LoVo (cell line): ENCODE data around the gene ZNF76.

Source experiments
- DNase-seq: peaks from one replicate; pipeline ENCODE4 v3.0.0-alpha.2; 2016; ENCODE audit warnings: low spot score

ZNF76 gene

DNA sequence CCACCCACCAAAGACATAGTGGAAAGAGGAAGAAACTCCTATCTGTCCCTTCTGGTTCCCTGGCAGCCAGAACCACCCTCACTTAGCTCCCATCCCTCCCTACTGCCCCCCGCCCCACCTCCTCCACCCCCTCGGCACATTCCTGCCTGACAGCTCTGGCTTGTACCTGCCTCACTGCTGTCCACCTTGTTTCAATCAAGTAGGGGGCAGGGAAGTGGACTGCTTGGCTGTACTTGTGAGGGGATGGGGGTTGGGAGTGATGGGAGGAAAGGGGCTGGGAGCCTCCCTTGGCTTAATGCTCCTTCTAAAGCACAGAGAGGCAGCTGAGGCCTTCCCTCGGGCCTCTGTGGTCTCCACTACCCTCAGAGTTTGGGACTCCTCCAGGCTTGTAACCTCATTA is 22.1 kb upstream of the ZNF76 start:
- DNase-seq: no peak

DNA sequence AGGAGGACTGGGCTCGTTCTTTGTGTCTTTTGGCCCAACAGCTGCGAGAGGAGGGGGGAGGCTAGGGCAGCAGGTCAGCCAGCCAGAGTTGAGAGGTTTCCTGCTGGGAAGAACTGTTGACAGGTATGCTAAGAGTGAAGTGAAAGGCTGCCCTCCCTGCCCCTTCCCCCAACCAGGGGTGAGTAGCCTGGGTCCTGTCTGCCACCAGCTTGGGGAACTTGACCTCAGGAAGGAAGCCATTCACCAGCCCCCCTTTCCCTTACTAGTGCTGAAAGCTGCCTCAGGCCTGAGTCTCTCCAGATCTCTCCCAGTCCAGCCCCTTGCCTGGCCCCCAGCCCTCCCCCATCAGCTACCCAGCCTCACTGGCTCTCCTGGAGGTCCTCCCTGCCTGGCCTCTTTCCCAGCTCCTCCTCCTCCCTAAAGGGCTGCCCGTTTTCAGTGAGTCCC is 20.7 kb upstream of the ZNF76 start:
- no peak for DNase-seq

DNA sequence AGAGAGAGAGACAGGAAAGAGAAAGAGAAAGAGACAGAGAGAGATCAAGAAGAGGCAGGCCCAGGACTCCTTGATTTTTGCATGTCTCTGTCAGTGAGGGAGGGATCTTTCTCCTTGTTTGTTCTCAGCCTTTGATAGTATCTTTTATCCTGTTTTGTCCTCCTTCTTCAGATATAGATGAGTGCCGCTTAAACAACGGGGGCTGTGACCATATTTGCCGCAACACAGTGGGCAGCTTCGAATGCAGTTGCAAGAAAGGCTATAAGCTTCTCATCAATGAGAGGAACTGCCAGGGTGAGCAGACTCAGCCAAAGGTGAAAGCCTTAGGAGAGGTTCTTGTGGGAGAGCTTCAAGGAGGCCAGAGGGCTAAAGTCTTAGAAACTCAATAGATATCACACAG is 20.0 kb upstream of the ZNF76 start:
- no peak for DNase-seq

DNA sequence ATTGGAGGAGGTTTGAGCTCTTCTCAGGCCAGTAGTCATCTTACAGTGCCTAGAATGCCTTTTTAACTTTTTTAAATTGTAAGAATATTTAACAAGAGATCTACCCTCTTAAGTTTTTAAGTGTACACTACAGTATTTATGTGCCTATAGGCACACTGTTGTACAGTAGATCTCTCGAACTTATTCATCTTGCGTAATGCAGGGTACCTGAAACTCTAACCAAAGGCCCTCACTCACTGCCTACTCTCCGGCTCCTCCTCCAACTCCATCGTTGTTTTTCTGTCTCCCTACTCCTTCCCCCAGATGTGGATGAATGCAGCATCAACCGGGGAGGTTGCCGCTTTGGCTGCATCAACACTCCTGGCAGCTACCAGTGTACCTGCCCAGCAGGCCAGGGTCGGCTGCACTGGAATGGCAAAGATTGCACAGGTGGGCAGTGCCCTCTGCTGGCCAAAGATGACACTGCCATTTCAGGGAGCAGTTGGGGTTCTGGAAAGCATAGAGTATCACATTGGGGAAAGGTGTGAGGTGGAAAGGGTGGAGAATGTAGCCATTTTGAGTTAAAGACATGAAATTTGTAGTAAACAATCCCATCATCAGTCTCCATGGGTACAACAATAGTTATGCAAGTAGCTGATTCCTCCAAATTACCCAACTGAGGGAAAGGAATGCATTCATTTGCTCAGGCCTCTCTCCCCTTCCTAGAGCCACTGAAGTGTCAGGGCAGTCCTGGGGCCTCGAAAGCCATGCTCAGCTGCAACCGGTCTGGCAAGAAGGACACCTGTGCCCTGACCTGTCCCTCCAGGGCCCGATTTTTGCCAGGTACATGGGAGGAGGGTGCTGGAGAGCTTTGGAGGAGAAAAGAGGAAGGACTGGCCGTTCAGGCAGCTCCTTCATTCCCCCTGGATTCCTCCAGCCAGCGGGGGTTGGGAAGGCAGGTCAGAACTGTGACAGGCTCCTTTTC is 18.4 kb upstream of the ZNF76 start:
- peak; percentile 47 for DNase-seq

DNA sequence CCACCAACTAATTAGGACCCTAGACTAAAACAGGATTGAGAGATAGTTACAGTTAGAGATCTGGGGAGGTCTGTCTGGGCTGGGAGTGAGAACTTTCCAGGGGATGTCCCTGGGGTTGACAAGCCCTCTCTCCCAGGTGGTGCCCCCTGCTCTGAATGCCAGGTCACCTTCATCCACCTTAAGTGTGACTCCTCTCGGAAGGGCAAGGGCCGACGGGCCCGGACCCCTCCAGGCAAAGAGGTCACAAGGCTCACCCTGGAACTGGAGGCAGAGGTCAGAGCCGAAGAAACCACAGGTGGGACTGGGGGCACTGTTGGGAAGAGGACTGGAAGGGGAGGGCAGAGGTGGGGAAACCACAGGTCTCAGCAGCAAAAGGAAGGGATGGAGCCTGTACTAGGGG is 17.0 kb upstream of the ZNF76 start:
- DNase-seq: no peak

DNA sequence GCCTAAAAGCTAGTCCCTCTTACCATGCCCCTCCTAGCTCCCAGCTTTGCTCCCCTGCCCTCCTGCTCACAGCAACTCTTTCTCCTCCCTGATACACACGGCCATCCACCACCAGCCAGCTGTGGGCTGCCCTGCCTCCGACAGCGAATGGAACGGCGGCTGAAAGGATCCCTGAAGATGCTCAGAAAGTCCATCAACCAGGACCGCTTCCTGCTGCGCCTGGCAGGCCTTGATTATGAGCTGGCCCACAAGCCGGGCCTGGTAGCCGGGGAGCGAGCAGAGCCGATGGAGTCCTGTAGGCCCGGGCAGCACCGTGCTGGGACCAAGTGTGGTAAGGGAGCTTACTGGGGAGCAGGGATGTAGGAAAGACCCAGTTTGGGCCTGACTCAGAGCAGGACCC is 16.6 kb upstream of the ZNF76 start:
- DNase-seq: no peak

DNA sequence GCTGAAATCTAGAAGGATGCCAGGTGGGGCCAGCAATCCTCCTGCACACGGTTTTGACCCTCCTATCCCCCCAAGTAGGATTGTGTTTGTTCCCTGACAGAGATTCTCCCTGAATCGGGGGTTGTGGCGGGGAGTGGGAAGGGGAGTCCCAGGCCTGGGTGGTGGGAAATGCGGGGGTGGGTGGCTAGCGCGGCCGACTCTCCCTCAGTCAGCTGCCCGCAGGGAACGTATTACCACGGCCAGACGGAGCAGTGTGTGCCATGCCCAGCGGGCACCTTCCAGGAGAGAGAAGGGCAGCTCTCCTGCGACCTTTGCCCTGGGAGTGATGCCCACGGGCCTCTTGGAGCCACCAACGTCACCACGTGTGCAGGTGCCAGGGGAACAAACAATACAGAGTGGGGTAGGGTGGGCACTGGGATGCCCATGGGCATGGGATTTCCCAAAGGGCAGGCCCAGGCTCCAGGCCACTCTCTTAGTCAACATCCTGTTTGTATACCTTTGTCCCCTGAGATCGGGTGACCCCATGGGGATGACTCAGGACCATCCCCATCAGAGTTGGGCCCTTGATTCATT is 16.1 kb upstream of the ZNF76 start:
- no peak for DNase-seq

DNA sequence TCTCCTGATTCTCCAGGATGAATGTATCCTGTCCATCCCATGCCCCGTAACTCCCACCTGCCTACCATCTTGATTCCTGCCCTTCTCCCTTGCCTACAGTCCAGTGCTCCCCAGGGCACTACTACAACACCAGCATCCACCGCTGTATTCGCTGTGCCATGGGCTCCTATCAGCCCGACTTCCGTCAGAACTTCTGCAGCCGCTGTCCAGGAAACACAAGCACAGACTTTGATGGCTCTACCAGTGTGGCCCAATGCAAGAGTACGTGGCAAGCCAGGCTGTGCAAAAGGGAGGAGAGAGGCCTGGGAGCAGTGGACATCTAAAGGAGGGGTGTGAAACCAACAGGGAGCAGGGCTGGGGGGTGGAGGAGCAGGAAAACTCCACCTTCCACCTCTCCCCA is 15.0 kb upstream of the ZNF76 start:
- no peak for DNase-seq

DNA sequence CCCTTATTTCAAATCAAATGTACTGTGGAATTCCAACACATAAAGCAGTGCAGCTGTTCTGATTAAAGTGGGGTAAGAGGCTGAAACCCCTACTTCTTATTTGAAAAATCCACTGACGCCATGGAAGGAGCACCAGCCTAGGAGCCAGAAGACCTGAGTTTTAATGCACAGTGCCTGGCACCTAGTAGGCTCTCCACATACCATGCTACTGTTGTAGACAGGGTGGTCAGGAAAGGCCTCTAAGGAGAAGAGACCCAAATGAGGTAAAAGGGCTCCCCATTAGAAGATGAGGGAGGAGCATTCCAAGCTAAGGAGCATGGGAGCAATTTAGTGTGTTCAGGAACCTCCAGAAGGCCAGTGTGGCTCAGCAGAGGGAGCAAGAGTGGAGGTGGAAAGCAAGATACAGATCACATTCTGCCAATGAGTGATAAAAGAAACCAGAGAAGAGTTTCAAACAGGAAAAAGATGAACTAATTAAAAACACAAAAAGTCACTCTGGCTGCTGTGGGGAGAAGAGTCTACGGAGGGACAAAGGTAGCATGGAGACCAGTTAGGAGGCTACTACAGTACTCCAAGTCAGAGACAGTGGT is 11.8 kb upstream of the ZNF76 start:
- DNase-seq: no peak

DNA sequence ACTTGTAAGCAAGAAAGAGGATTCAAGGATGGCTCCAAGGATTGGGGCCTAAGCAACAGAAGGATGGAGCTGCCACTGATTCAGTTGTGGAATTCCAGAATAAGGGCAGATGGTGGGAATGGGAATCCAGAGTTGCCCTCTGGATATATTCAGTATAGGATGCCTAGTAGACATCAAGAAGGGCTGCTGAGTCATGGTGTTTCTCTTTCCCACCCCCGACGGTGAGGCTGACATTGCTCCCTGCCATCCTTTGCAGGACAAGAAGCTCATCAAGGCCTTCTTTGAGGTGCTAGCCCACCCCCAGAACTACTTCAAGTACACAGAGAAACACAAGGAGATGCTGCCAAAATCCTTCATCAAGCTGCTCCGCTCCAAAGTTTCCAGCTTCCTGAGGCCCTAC is 11.2 kb upstream of the ZNF76 start:
- no peak for DNase-seq

DNA sequence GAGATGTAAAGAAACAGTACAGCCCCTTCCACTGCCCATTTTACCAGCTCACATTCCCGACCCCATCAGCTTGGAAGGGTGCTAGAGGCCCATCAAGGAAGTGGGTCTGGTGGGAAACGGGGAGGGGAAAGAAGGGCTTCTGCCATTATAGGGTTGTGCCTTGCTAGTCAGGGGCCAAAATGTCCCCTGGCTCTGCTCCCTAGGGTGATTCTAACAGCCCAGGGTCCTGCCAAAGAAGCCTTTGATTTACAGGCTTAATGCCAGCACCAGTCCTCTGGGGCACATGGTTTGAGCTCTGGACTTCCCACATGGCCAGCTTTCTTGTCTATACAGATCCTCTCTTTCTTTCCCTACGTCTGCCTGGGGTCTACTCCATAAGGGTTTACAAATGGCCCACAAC is 10.6 kb upstream of the ZNF76 start:
- no peak for DNase-seq

DNA sequence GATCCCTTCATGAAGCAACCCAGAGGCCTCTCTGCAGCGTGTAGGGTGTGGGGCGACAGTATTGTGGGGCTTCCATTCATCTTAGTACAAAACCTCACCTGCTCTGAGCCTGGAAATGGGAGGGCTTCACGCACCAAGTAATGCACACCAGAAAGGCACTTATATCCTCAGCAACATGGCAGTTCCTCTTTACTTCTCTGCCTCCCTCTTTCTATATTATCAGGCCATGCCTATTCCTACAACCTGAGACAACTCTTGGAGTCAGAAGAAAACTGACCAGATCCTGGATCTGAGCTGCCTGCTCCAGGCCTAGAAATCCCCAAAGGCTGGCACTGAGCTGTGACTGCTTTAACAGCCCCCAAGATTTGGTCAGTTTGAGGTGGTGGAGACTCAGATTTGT is 7.6 kb upstream of the ZNF76 start:
- DNase-seq: no peak

DNA sequence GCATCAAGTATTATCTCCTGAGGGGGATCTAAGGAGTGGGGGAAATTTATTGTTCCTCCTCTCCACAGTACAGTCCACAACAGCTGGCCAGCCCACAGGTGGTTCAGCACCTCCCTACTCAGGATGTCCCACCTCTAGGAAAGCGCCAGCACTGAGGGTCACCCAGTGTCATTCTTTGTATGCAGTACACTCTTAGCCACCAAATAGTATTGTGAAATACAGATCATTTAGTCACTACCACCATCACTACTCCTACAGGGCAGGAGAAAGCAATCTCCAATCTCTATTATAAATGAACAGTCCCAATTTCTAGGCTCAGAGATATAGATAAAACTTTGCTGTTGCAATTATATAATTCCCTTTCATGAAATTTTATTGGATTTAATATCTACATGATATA is 6.3 kb upstream of the ZNF76 start:
- DNase-seq: no peak

DNA sequence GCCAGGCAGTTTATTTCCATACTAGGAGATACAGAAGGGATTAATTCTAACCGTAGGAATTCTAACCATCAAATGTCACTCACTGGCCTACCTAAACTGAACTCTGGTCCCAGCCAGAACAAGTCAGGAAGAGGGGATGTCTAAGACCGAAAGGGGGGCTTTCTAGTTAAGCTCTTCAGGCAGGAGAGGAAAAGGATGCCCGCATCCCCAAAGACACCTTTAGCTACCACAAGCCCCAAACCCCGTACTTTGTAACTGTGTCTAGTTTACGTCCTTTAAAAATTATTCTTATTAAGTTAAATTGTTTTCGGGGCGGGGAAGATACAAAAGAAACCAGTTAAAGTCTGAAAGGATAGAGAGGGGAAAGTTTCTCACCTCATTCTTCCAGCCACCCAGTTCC is 1.2 kb upstream of the ZNF76 start:
- no peak for DNase-seq

DNA sequence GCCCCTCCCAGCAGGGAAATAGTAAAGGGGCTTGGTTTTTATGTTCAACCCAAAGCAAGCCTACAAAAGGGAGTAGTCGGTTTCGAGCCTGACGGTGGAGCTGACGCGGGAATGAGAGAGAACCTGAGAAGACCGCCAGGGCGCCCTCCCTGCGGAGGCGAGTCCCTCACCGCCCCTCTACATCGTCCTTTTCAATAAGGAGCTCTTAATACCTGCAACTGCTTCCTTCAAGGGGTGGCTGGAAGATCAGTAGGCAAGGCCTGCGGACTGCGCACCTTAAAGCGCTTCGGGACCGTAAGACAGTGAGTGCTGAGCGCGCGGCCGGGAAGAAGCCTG is 709 bp upstream of the ZNF76 start:
- DNase-seq: no peak

DNA sequence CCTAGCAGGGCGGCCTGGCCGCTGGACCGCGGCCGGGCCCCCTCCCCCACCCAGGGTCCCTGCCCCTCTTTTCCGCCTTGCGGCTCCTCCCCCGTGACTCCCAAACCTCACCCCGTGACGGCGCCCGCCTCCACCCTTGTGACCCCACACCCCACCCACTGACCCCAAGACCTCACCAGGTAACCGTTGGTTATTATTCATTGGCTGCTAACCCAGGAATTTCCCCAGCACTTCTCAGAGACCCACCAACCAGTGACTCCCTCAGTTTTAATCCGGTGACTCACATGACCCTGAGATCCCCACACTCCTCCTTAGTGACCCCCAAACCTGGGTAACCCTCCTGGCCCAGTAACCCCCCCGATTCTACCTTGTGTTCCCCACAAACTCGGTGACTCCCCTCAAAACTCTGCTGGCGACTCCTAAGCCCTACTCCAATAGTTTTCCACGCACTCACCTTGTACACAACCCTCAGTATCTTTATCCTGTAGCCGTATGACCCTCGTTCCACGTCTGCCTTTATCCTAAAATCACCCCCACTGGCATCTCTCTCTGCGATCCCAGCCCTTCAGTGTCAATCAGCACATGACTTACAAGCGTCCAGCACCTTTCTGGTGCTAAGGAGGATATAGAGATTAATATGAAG is 534 bp downstream of the ZNF76 start:
- peak; percentile 66 for DNase-seq

DNA sequence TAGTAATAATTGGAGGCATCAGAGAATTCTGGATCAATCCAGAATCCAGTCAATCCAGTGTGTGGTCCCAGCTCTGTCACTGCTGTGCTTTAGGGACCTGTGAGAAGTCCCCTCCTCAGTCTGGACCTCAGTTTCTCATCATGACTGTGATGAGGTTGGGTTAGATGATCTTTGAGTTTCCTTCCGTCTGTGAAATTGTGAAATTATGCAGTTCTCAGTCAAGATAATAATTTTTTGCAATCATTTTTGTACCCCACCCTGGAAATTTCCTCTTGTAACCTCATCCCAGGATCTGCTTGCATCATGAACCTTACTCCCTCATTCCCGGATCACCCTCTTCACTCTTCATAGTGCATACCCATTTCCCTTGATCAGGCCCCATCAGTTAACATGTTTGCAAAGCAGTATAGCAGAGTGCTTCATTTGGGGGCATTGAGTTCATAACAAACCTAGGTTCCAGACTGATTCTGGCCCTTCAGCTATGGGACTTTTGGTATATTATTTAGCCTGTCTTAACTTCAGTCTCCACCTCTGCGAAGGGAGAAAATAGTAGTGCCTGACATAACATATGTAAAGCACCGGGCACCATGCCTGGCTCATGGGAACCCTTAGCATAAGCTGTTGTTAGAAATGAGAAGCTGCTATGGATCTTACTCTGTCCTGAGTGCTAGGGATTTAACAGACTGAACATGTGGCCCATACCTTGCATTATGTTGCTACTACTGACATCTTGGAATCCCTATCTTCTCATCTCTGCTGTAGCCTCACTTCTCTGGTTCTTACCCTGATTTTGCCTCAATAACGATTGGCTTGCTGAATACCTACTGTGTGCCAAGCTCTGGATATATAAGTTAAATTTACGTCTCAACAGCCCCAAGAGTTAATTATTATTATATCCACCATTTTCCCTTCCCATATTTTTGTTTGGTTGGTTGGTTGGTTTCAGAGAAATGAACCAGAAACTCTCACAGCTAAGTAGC is 1.3 kb downstream of the ZNF76 start:
- no peak for DNase-seq

DNA sequence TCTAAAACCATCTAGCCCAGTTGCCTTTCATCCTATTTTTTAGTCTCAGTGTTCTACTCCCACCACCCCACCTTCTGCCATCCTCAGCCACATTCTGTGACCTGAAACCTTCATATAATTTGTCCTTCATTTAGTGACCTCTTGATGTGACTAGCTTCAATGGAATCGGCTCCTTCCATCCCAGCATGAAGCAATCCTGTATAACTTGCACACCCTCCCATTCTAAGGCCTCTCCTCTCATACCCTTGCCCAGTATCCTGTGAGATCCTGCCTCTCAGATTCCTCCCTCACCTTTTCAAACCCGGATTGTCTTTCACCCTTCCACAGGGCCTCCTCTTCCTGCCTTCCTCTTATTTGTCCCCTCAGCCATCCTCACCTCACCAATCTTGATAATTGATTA is 3.1 kb downstream of the ZNF76 start:
- no peak for DNase-seq

DNA sequence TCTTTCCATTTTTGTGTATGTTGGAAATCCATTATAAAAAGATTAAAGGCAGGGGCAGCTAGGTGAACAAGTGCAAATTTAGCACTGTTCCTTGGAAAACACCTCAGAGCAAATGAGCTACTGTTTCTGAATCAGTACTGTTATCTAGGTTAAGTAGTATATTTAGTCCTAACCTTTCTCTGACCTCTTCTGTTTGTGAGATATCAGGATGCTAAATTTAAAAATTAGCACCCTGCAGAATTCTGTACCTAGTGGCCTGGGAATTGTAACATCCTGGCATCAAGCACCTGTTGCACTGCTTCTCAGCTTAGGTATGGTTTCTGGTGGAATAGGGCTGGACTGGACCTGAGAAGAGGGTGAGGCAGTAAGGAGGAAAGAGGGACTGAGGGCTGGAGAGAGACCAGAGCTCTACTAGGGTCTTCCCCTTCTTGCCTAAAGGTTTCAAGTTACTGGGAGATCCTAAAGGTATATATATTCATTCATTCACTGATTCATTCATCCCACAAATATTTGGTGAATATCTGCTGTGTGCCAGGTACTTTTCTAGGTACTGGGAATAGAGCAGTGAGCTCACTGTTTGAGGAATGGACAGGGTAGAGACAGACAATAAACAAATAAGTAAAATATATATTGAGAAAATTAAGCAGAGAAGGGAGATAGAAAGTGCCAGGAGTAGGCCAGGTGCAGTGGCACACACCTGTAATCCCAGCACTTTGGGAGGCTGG is 5.2 kb downstream of the ZNF76 start:
- DNase-seq: no peak

DNA sequence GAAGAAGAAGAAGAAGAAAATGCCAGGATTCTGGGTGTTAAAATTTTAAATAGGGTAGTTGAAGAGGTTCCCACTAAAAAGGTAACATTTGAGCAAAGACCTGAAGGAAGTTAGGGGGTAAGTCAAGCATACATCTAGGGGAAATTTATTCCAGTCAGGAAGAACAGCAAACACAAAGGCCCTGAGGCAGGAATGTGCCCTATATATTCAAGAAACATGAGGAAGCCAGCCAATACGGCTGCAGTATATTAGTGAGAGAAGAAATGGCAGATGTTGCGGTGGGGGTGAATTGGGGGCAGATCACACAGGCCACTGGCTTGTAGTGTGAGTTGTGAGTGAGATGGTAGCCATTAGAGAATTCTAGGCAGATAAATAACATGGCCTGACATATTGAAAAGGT is 6.0 kb downstream of the ZNF76 start:
- no peak for DNase-seq

DNA sequence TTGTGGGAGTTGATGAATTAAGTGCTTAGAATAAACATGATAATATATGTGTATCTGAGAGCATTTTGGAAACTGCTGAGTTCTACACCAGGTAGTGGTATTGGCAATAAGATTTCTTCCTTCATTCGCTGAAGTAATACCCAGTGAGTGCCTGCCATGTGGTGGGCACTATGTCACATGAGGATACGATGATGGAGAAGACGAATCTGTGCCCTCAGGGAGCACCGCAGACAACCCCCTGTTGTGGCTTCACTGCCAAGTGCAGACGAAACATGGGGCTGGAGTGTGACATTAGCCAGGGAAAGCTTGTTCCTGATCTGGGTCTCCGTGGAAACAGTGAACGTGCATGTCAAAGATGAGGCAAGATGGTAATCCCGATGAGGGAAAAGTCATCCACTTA is 7.9 kb downstream of the ZNF76 start:
- DNase-seq: no peak
